A673 (cell line): ENCODE results near the gene TMEM214. TPM values are rescaled to one million over a fixed set of nuclear protein-coding genes. Genes with fewer than 3 reads are reported as not detected.

Experiments
- Bru-seq: library from RNA; stranded (reverse); fragments of 400-500 nt; gene quantifications from one replicate; lab custom pipeline; 2021; lab: Mats Ljungman, UMichigan
- BruChase-seq, 2 experiments: library from RNA; stranded (reverse); fragments of 400-500 nt; gene quantifications; one replicate each; lab custom pipeline; 2021; lab: Mats Ljungman, UMichigan
- BruUV-seq: library from RNA; stranded (reverse); fragments of 400-500 nt; replicated peaks from 2 replicates; lab custom pipeline; 2021; lab: Mats Ljungman, UMichigan
- CTCF ChIA-PET: fragments of 300-600 bp; sonication (Branson Sonifier 250); formaldehyde crosslinking; loops from one replicate; lab custom pipeline; 2022; ENCODE audit warnings: antibody characterized with exemption; lab: Charles Lee
- POLR2A ChIA-PET: fragments of 300-600 bp; sonication (Branson Sonifier 250); formaldehyde crosslinking; loops from one replicate; lab custom pipeline; 2022; ENCODE audit warnings: antibody characterized with exemption; ENCODE audit not compliant: low non-redundant PET; lab: Charles Lee
- DNase-seq: peaks from one replicate; pipeline ENCODE4 v3.0.0-alpha.2; 2015; ENCODE audit warnings: low spot score
- H3K27ac ChIP-seq: fragments of 200-600 bp; sonication (generic); 2 replicates; pipeline ENCODE4 v1.5.1; 2016; ENCODE audit warnings: mixed run types, low read depth, mild to moderate bottlenecking, mixed read lengths, antibody characterized with exemption, low read length; ENCODE audit not compliant: poor library complexity, severe bottlenecking
- H3K27me3 ChIP-seq: fragments of 200-600 bp; sonication (generic); replicated peaks from 2 replicates; pipeline ENCODE4 v1.6.1; 2017; ENCODE audit warnings: mixed run types, low read depth, mild to moderate bottlenecking, mixed read lengths, antibody characterized with exemption, low read length; ENCODE audit not compliant: insufficient read depth, poor library complexity
- H3K36me3 ChIP-seq: fragments of 200-600 bp; sonication (generic); 2 replicates; pipeline ENCODE4 v1.6.1; 2016; ENCODE audit warnings: mixed run types, mild to moderate bottlenecking, mixed read lengths, antibody characterized with exemption, low read length; ENCODE audit not compliant: insufficient read depth, poor library complexity, severe bottlenecking
- H3K4me1 ChIP-seq: fragments of 200-600 bp; sonication (generic); 2 replicates; pipeline ENCODE4 v1.6.1; 2017; ENCODE audit warnings: mixed run types, mild to moderate bottlenecking, mixed read lengths, antibody characterized with exemption, low read length; ENCODE audit not compliant: insufficient read depth, poor library complexity, severe bottlenecking
- H3K4me3 ChIP-seq: fragments of 200-600 bp; sonication (generic); 2 replicates; pipeline ENCODE4 v1.5.1; 2016; ENCODE audit warnings: low read depth, mixed run types, mild to moderate bottlenecking, mixed read lengths, low read length; ENCODE audit not compliant: poor library complexity, severe bottlenecking
- H3K9me3 ChIP-seq: fragments of 200-600 bp; sonication (generic); 2 replicates; pipeline ENCODE4 v1.6.1; 2016; ENCODE audit warnings: mixed run types, low read depth, mild to moderate bottlenecking, mixed read lengths, antibody characterized with exemption, low read length; ENCODE audit not compliant: poor library complexity, severe bottlenecking
- EZH2 ChIP-seq: fragments of 200-600 bp; sonication (generic); IDR thresholded peaks from 2 replicates; pipeline ENCODE4 v1.6.1; 2017; ENCODE audit warnings: borderline replicate concordance, low read depth, mild to moderate bottlenecking, mixed read lengths, antibody characterized with exemption, low read length; ENCODE audit not compliant: poor library complexity, severe bottlenecking
- intact Hi-C: fragments of 100-400 bp; cut with micrococcal nuclease; formaldehyde crosslinking; loops from one replicate; pipeline ENCODE4 v1.10.0; 2022; ENCODE audit not compliant: unreplicated experiment
- long read RNA-seq: library from polyadenylated mRNA; stranded (forward); transcript quantifications from one replicate; pipeline ENCODE4 v2.0.0, GENCODE V29; 2022
- total RNA-seq: library from RNA; stranded (reverse); gene quantifications from 2 replicates; pipeline ENCODE4 v1.2.3, GENCODE V29; 2021
- TF ChIP-seq, protein P1 (sequence below): fragments of 300-800, 200-600 bp; sonication (generic); conservative IDR thresholded peaks from 2 replicates; pipeline ENCODE4 v1.5.1; 2017; ENCODE audit warnings: low read depth, mild to moderate bottlenecking, antibody characterized with exemption, low read length, moderate library complexity, mixed read lengths

TMEM214 gene, protein sequence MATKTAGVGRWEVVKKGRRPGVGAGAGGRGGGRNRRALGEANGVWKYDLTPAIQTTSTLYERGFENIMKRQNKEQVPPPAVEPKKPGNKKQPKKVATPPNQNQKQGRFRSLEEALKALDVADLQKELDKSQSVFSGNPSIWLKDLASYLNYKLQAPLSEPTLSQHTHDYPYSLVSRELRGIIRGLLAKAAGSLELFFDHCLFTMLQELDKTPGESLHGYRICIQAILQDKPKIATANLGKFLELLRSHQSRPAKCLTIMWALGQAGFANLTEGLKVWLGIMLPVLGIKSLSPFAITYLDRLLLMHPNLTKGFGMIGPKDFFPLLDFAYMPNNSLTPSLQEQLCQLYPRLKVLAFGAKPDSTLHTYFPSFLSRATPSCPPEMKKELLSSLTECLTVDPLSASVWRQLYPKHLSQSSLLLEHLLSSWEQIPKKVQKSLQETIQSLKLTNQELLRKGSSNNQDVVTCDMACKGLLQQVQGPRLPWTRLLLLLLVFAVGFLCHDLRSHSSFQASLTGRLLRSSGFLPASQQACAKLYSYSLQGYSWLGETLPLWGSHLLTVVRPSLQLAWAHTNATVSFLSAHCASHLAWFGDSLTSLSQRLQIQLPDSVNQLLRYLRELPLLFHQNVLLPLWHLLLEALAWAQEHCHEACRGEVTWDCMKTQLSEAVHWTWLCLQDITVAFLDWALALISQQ
- 76.7 and 77.8 TPM in 2 replicates for total RNA-seq
- Bru-seq, nascent RNA: percentile 69 among the genes with signal in this experiment
- percentile 80 among the genes with signal in this experiment for BruChase-seq, experiment 1, labeled RNA remaining after a 2-hour chase
- BruChase-seq, experiment 2, labeled RNA remaining after a 6-hour chase: percentile 88 among the genes with signal in this experiment
- long read RNA-seq, transcript TMEM214-201 (17 exons, 2,990 nt): major isoform, 82 of 123 reads
- long read RNA-seq, partial matches to known transcripts: 5 of 123 reads
- long read RNA-seq, other reads (novel, unspliced or antisense): 33 of 123 reads

DNA sequence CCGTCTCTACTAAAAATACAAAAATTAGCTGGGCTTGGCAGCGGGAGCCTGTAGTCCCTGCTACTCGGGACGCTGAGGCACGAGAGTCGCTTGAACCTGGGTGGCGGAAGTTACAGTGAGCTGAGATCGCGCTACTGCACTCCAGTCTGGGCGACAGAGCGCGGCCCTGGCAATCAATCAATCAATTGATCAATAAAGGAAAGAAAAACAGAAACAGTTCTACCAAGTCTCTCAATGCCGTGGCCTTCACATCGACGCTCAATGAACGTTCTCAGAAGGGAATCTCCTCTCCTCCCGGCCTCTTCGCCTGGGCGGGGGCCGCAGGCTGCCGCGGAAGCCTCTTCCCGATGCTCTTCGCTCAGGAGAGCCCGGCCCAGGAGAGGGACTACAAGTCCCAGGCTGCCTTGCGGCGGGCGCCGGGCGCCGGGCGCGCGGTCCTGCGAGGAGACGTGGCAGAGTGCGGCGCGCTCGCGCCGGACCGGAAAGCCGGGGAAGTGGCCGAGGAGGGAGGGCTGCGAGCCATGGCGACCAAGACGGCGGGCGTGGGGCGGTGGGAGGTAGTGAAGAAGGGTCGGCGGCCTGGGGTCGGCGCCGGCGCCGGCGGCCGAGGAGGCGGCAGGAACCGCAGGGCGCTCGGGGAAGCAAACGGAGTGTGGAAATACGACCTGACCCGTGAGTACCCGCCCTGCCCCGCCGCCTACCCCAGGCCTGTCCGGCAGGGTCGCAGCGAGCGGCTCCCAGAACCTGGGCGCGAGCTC is at the start of gene TMEM214:
TSS of gene TMEM214 (plus strand) at position 471 of the 758 bp plus-strand sequence. CDS start at position 522, 51 bp downstream.
- no peaks in the 10 kb centered on the region for H3K9me3 ChIP-seq
- H3K36me3 ChIP-seq: peaks cover 29% of the 10 kb centered on the region
- peak; percentile 92 for DNase-seq
- peaks cover 11% of the 10 kb centered on the region for H3K4me1 ChIP-seq
- H3K27ac ChIP-seq: peak within 1 kb of the TSS; percentile 87
- CTCF ChIA-PET: interaction anchor here (1.4 kb wide), 1 partner anchor 71 kb away, joined by 5 read pairs; no protein-coding TSS in a partner anchor
- POLR2A ChIA-PET: no interaction called here
- H3K27me3 ChIP-seq: no peaks in the 10 kb centered on the region
- BruUV-seq: TSS peak; percentile 53
- intact Hi-C loops: loop anchor here (1.0 kb wide), 1 partner anchor 18 kb away; no protein-coding TSS in a partner anchor
- peak within 1 kb of the TSS; percentile 99 for H3K4me3 ChIP-seq
- TF ChIP-seq, protein P1, sequence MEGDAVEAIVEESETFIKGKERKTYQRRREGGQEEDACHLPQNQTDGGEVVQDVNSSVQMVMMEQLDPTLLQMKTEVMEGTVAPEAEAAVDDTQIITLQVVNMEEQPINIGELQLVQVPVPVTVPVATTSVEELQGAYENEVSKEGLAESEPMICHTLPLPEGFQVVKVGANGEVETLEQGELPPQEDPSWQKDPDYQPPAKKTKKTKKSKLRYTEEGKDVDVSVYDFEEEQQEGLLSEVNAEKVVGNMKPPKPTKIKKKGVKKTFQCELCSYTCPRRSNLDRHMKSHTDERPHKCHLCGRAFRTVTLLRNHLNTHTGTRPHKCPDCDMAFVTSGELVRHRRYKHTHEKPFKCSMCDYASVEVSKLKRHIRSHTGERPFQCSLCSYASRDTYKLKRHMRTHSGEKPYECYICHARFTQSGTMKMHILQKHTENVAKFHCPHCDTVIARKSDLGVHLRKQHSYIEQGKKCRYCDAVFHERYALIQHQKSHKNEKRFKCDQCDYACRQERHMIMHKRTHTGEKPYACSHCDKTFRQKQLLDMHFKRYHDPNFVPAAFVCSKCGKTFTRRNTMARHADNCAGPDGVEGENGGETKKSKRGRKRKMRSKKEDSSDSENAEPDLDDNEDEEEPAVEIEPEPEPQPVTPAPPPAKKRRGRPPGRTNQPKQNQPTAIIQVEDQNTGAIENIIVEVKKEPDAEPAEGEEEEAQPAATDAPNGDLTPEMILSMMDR: no peak
- no peak for TF ChIP-seq EZH2

DNA sequence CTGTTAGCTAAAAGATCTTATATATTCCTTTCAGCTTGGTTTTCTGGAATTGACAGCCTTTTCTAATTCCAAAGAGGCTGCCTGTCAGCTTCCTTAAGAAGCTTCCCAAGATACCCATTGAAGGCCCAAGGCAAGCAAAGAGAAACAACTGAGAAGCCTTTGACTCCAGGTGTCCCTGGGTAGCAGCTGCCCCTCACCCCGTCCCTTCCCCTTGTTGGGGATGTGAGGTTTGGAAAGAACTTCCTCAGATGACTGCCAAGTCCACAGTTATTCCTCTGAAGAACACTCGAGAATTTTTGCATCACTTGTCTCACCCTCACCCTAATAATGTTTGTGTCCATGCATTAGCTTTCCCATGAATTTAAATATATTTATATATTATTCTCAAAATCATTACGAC is 49.0 kb upstream of the TMEM214 start:
- intact Hi-C loops: no loop called here
- H3K4me1 ChIP-seq: no peaks in the 10 kb centered on the region

More for the DNA sequence above, 49.0 kb upstream of the TMEM214 start:
- H3K9me3 ChIP-seq: no peaks in the 10 kb centered on the region
- ChIA-PET POLR2A (no interaction called here), CTCF (interaction anchor here (1.0 kb wide), 1 partner anchor 33 kb away, joined by 8 read pairs; no protein-coding TSS in a partner anchor)
- no peak overlapping the region for H3K4me3 ChIP-seq
- DNase-seq: no peak
- H3K27ac ChIP-seq: no peak overlapping the region
- H3K36me3 ChIP-seq: no peaks in the 10 kb centered on the region
- TF ChIP-seq, protein P1: no peak
- no peak for TF ChIP-seq EZH2
- H3K27me3 ChIP-seq: no peaks in the 10 kb centered on the region
- no TSS peak for BruUV-seq
